Measurements from ENCODE around the gene PDIA6. TPM values are rescaled to one million over a fixed set of nuclear protein-coding genes. Genes with fewer than 3 reads are reported as not detected.
A peak's percentile ranks its signal among the peaks of the same experiment; 100 is the strongest.

The PDIA6 gene
- total and polyA plus RNA-seq, 9 of the 15 experiments (the other 6 are each of a cell fraction or from before 2014, with no cell fraction given), result 166 to 268 (median 229) TPM

GRCh38 chr2:10824191-10824590, 11.6 kb upstream of the PDIA6 start (continued):
- TF ChIP-seq TFAP4 (CRISPR knock-in tag; IDR thresholded peaks at IDR 0.05; ENCODE audit: borderline replicate concordance), result no peak
- TF ChIP-seq CREBBP (IDR thresholded peaks at IDR 0.05; ENCODE audit: low read depth, low read length), result no peak
- TF ChIP-seq CBX8 (IDR thresholded peaks at IDR 0.05; ENCODE audit: borderline replicate concordance, extremely low read depth, low read depth, low read length, poor library complexity, severe bottlenecking), result no peak
- no peak for TF ChIP-seq USF1 (CRISPR knock-in tag; IDR thresholded peaks at IDR 0.05)

- WGBS (ENCODE audit: insufficient coverage, low coverage, missing lambda C conversion rate), result under 1% methylated on average over 12 of the region's 13 CpGs
- H3K4me3 ChIP-seq, result no peak overlapping the region
- in situ Hi-C loops (cut with MboI), result no loop called here
- no peaks in the 10 kb centered on the region for H3K9me1 ChIP-seq (ENCODE audit: control insufficient read depth, insufficient read depth, low read length)
- intact Hi-C loops (cut with micrococcal nuclease), result no loop called here
- H2AFZ ChIP-seq (ENCODE audit: low read depth, low read length), result no peak overlapping the region
- peaks cover 45 to 66% of the 10 kb centered on the region in 2 experiments for H3K27me3 ChIP-seq (ENCODE audit: control insufficient read depth in 2 of 2, insufficient read depth in 2 of 2, low read length in 2 of 2)
- ChIA-PET POLR2A (interaction anchor here (0.9 to 1.6 kb wide), 2 partner anchors 8 to 9 kb away, joined by 3 to 5 read pairs; partner anchors contain the start of gene PDIA6), CTCF (ENCODE audit: low intra/inter-chr PET ratio) (no interaction called here)
- H3K9ac ChIP-seq (ENCODE audit: insufficient read depth in 1 of 2, low read depth in 2 of 2, low read length in 2 of 2), result no peak overlapping the region
- no peaks in the 10 kb centered on the region for H3K79me2 ChIP-seq (ENCODE audit: control insufficient read depth, insufficient read depth, low read length)
- no peak for TF ChIP-seq MCM7 (IDR thresholded peaks at IDR 0.05)
- no peak for TF ChIP-seq ZKSCAN8 (CRISPR knock-in tag; IDR thresholded peaks at IDR 0.05)
- TF ChIP-seq ZNF316 (IDR thresholded peaks at IDR 0.05), result peak; percentile 19; the same call in 1 of the 2 replicates
- peak; percentile 50 for TF ChIP-seq MAFG (tag; conservative IDR thresholded peaks at IDR 0.05)
- TF ChIP-seq HNRNPK (IDR thresholded peaks at IDR 0.05; ENCODE audit: low read depth, low read length, poor library complexity, severe bottlenecking), result no peak
- TF ChIP-seq EZH2 (IDR thresholded peaks at IDR 0.05; ENCODE audit: borderline replicate concordance, low read depth, low read length), result 0 out of 2 replicates have a peak, but pooled peaks have one; percentile 28
- no peak overlapping the region for H3K27ac ChIP-seq (ENCODE audit: extremely low read depth, low read depth, low read length)
- no TSS peak for BruUV-seq (replicated peaks)
- no peaks in the 10 kb centered on the region for H3K36me3 ChIP-seq (ENCODE audit: control insufficient read depth, insufficient read depth, low read length)
- H3K4me2 ChIP-seq (ENCODE audit: insufficient read depth, low read length), result no peak overlapping the region
- no peaks in the 10 kb centered on the region for H4K20me1 ChIP-seq (replicated peaks; ENCODE audit: control insufficient read depth, insufficient read depth, low read length)
- no peaks in the 10 kb centered on the region for H3K9me3 ChIP-seq (replicated peaks; ENCODE audit: control insufficient read depth, insufficient read depth, low read depth, low read length)
- FAIRE-seq, result no peak
- DNase-seq (ENCODE audit: extremely low read depth in 1 of 4, low spot score in 3 of 4), result no peak
- H3K4me1 ChIP-seq (replicated peaks in 1 of 2; ENCODE audit: control insufficient read depth in 2 of 2, insufficient read depth in 2 of 2, low read length in 2 of 2), result peaks cover 0 to 3% of the 10 kb centered on the region in 2 experiments; a peak in 1 of 5 replicates
- no peak for ATAC-seq
Measured at GRCh38 chr2:10820978-10821695, 8.6 kb upstream of the PDIA6 start.

Measured in K562 (cell line).